Stimulated activated CD4-positive, alpha-beta T cell treated with anti-CD3 and anti-CD28 coated beads, Interleukin-15, amount 100 ng/mL, for 24 hours (primary cell): ENCODE measurements around the gene DYNC2H1.
"Not testable (repeated sequence)": the region's sequence is repeated elsewhere in the genome, so short reads cannot be mapped to it uniquely, and the experiment has no call there.

Experiments
- DNase-seq: peaks from one replicate; pipeline ENCODE4 v3.0.0-alpha.2; 2020

DYNC2H1 gene

DNA sequence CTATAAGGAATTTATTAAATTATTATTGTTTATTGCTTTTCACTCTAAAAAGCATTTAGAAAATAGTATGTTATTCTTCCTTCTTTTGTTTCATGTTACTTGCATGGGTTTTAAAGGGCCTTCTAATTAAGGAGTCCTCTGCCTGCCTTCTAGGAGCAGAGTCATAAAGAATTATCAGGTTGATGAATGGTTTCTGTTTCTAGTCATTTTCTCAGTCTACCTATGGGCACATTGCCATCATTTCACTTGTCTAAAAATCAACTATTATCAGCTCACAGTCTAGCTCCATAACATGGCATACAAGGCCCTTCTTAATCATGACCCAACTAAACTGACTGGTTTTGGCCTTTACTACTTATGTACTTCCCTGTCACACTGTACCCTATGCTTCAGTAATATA lies 16.2 kb downstream of the DYNC2H1 start:
- DNase-seq: no peak

DNA sequence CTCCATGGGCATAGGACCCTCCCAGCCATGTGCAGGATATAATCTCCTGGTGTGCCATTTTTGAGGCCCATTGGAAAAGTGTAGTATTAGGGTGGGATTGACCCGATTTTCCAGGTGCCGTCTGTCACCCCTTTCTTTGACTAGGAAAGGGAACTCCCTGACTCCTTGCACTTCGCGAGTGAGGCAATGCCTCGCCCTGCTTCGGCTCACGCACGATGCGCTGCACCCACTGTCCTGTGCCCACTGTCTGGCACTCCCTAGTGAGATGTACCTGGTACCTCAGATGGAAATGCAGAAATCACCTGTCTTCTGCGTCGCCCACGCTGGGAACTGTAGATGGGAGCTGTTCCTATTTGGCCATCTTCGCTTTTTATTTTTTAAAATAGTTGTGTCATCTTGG lies 32.8 kb downstream of the DYNC2H1 start:
- not testable (repeated sequence) for DNase-seq

DNA sequence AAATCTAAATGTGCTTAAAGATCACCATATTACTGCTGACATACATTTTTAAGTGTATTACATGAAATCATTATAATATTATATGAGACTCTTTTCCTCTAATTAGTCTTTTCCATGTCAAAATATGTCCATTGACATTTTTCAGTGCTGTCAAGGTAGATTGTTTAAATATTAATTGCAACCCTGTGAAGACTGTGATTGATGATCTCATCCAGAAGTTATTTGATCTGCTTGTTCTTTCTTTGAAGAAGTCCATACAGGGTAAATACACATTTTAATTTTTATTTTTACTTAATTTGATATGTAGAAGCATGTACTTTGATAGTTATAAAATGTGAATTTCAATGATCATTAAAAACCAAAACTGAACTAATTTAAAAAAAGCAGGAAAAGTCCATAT lies 38.4 kb downstream of the DYNC2H1 start:
- DNase-seq: no peak

DNA sequence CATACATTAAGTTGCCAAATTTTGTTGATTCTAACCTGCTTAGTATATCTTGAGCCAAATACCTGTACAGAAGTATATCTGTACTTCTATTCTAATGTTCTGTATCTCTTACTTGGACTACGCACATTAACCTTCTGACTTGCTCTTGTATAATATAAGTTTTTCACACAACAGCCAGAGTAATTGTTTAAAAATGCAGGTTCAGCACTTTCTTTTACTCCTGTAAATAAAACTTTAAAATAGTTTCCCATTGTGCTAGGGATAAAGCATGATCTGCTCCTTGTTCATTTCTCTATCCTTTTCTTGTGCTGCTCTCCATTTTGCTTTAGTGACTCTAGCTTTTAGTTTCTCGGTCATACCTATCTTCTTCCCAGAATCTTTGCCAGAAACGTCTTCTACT lies 48.3 kb downstream of the DYNC2H1 start:
- no peak for DNase-seq

DNA sequence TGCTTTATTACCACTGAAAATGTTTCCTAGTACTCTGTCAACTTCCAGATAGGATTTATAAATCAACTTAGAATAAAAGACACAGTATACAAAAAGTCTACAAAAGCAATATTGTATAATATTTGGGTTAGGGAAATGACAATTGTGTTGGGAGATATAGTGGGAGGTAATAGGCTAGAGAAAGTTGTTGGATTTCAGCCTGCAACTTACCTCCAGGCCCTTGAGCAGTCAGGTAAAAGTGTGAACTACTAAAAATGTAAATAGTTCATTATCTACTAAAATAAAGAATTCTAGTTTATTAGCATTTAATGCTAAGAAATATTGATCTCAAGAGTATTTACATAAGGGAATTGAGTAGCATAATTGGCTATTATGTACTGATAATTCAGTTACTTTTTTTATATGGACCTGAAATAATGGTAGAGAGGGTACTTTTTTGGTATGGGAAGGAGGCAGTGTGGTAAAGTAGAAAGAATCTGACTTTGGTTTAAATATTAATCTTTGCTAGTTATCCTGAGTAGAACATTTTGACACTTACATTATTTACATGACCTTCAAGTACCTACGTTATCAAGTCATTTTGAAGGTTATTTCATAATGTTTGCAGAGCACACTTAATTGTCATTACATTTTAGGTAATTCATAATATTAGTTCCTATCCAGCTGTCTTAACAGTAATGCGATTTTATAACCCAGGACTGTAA lies 55.0 kb downstream of the DYNC2H1 start:
- DNase-seq: no peak

DNA sequence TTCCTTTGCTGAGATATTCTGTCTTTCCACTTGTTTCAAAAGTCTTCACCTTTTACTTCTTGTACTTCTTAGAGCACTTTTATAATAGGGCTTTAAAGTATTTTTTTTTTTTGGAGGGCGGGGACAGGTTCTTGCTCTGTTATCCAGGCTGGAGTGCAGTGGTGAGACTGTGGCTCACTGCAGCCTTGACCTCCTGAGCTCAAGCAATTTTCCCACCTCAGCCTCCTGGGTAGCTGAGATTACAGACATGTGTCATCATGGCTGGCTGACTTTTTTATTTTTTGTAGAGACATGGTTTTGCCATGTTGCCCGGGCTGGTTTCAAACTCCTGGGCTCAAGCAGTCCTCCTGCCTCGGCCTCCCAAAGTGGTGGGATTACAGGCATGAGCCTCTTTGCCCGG lies 57.9 kb downstream of the DYNC2H1 start:
- DNase-seq: no peak

DNA sequence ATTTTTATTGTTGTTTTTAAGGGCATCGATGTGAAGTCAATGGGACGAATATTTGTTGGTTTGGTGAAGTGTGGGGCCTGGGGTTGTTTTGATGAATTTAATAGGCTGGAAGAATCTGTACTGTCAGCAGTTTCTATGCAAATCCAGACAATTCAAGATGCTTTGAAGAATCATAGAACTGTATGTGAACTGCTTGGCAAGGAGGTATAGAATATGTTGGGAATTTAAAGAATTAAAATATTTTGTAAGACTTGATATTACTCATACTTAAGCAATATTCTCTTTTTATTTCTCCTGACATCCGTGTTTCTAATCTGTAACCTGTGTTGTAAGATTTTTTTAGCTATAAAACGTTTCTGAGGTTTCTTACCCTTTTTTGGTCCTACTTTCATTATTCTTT lies 61.6 kb downstream of the DYNC2H1 start:
- DNase-seq: no peak

DNA sequence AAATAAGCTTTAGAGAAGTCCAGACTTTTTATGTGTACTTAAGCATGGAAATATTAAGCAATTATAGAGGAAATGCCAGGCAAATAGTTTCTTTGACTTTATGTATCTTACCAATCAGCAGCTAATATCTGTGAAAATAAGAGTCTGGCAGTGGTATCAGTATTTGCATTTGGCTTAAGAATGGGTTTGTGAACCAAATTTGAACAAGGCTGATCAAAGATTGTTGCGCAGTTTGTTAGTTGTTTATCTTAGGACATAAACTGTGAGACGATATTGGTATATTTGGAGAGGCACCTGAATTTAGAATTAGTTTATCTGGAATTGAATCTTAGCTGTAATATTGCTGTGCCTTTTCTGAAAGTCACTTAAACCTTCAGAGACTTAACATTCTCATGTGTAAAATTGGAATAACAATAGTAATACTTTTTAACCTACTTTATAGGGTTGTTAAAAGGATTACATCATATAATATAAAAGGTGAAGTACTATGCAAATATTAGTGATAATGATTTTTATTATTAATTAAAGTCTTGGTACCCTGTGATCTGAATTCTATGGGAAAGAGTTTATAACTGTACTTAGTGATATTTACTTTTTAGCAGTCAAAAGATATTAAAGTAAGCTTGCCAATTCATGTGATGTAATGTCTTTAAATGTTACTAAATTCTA lies 66.4 kb downstream of the DYNC2H1 start:
- DNase-seq: no peak

DNA sequence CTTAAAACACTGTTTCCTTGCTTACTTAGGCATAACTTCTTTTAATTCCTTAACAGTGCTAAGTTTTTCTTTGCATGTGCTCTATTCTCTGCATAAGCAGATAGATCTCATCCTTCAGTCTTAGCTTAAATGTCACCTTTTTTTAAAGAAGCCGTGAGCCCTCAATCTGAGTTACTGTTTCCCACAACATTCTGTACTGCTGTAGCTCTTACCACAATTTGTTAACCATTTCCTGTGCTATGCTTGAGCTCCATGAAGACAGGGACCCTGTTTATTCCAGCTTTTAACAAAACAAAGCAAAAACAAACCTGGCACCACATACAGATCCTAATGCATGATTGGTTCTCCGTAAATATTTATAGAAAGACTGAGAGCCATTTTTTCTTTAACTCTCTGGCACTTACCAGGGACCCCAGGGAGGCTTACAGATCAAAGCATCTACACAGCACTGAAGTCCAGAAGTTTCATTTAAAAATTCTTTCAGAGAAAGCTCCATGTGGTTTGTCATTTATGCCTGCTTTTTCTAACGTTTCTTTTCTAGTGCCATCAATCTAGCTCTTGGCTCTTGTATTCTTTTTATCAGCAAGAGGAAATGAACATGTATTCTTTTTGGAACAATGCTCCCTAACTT lies 74.9 kb downstream of the DYNC2H1 start:
- no peak for DNase-seq

DNA sequence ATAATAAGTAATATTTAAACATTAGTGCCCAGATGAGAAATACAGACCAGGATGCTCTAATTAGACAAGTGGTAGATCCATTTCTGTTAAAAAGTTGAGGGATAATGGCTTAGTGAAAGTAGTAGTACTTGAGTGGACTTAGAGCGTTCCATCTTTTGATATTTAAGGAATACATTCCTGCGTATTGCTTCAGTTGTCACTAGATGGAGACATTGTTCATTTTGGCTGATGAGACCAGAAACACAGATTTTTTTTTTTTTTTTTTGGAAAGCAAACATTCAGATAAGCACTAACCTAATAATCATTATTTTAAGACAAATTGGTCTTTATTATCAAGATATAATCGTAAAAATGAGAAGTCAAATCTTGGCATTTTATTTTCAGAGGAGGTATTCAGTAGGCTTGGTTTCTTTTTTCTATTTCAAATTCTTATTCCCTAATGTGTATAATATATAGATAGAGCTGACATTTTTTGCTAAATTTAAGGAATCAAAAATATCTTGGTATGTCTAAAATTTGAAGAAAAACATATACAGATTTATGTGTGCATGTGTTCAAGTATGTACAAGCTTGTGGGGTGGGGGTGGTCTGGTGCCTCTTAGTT lies 92.9 kb downstream of the DYNC2H1 start:
- no peak for DNase-seq

DNA sequence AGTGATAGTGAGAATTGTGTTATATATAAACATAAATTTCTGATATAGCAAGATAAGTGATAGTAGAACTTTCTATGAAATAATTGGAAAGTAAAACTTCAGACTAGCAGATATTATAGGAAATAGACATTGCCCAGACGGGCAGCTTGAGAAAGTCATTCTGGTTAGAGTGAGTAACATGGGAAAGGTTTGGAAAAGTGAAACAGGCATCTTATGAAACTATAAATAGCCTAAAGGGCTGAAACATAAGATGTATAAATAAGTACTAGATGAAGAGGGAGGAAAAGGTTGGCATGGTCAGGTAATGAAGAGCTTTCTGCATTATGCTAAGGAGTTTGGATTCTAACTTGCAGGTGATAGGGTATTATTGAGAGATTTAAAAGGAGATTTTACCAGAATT lies 101.3 kb downstream of the DYNC2H1 start:
- no peak for DNase-seq

DNA sequence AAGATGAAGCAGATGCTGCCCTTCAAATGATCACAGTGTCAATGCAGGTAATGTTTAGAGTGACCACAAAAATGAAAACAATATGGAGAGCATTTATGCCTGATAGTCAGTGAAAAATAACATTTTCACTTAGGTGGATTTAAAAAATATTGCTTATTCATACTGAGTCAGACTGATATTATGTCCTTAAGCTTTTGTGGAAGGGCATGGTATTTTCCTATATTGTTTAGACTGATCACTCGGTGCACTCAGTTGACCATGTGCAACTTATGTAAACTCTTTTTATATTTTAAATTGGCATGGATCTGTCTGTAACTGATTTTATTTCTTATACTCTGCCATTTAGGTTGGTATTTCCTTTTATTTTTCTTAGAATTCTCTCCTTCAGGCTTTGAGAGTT lies 106.6 kb downstream of the DYNC2H1 start:
- DNase-seq: no peak

DNA sequence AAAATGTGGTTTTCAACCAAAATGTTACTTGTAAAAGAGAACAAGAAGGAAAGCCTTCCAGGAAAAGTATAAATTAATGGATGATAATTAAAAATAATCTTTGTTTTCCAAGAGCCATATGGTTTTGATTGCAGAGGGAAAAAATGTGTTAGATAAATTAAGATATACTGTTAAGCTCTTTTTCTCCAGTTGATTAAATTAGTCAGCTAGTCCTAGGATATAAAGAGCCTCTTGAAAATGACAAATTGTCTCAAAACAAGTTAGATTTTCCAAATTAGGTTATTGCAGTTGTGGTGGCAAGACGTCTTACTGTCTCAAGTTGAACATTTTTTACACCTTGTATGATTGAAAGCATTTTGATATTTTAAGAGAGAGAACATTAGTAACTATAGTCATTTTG lies 110.9 kb downstream of the DYNC2H1 start:
- no peak for DNase-seq

DNA sequence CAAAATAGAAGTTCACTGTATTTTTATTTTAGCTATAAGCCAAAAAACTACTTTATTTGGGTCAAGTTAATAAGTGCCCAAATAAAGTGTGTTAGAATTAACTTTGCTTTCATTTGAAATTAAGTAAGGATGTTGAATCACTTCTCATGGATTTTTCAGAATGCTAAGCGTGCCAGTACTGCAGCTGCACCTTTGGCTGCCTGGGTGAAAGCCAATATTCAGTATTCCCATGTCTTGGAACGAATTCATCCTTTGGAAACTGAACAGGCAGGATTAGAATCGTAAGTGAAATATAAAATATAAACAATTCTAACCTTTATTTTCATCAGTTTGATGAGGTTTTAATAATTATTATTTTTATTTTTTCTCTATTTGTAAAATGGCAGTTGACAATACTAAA lies 113.6 kb downstream of the DYNC2H1 start:
- no peak for DNase-seq

DNA sequence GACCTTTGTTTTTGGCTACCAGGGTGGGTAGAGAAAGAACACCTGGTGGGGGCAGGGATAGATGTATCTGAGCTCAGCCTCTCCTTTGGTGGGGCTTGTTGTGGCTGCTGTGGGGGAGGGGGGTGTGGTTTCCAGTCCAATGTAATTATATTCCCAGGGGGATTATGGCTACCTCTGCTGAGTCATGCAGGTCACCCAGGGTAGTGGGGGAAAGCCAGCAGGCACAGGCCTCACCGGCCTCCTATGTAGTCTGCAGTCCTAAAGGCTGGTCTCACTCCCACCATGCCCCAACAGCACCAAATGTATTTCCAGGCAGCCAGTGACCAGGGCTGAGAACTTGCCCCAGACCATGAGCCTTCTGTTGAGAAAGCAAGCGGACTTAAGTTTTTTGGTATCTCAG lies 119.6 kb downstream of the DYNC2H1 start:
- no peak for DNase-seq

DNA sequence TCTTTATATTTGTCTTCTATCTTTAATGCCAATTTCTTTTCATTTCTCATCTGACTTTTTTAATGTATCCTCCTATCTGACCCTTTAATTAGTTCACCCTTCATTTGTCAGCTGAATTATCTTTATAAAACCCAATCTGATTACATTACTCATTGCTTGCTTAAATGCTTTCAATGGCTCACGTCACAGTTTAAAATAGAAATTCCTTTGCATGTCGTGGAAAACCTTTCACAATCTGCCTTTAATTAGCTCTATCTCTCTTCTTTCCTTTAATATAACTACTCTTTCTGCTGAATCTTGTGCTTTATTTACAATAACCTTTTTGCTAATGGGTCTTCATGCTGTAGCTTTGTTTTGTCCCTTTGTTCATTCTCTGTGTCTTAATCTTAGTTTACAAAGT lies 125.7 kb downstream of the DYNC2H1 start:
- DNase-seq: no peak

DNA sequence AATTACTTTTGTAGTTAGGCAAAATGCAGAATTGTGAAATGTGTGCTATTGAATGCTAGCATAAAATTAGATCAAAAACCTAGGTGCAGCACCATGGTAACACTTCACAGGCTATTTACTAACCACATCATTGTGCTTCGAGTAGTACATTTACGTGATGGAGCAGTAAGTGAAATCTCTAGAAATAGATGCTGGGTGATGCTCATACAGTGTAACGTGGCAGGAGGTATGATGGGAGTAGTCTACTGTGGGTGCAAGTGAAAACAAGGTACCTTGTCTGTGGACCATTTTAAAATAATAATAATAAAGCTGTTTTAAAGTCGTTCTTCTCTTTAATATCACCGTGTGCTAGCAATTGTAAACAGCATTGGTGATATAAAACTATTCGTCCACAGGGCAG lies 132.3 kb downstream of the DYNC2H1 start:
- no peak for DNase-seq

DNA sequence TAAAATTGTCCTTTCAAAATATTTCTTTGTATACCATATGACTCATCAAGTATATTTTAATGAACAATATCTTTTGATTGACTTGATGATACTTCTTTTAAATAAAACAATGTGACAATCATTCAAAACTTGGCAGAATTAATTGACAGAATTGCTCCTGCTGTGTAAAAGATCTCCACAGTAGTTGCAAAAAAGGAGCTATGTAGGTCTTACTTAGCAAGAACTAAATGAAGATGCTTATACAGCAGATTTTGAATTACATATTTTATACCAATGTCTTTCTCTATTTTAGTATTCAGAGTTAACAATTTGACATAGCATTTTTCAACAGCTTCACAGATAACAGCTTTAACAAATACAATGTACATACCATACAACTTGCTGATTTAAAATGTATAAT lies 144.9 kb downstream of the DYNC2H1 start:
- no peak for DNase-seq

DNA sequence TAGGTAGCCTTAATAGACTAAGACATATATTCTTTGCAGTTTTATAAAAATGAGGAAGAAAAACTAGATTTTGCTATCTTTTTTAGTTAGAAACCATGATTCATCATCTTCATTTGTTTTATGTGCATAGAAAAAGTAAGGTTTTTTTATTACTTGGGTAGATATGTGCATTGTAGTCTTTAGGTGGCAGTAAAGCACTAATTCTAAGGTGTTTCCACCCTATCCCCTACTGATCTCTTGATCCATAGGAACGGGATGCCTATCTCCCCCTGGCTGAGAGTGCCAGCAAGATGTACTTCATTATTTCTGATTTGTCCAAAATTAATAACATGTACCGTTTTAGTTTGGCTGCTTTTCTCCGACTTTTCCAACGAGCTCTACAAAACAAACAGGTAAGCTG lies 148.1 kb downstream of the DYNC2H1 start:
- DNase-seq: no peak

DNA sequence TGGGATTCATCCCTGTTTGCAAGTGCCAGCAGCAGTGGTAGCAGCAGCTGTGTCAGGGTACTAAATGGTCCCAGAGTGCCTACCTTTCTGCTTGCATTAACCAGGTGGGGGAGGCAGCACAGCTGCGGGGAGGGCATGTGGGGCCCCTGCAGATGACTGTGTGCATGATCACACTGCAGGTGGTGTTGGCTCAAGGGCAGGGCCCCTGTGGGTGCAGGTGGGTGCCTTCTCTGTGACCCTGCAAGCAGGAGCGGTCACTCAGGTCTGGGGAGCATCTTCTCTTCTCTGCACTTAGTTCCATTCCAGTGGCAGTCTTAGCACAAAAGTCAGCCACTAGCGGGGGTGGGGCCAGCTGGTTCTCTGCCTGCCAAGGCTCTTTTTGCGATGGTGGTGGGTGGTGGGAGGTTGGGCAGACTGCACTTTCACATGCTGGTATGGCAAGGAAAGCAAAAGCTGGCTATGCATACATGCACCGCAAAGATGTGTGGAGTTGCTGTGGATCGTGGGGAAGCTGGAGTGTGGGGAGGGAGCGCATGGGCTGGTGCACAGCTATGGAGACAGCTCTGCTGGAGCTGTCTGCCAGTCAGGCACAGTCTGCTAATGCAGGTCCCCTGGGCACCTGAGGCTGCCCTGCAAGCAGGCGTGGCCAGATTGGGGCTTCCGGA lies 157.1 kb downstream of the DYNC2H1 start:
- DNase-seq: no peak

DNA sequence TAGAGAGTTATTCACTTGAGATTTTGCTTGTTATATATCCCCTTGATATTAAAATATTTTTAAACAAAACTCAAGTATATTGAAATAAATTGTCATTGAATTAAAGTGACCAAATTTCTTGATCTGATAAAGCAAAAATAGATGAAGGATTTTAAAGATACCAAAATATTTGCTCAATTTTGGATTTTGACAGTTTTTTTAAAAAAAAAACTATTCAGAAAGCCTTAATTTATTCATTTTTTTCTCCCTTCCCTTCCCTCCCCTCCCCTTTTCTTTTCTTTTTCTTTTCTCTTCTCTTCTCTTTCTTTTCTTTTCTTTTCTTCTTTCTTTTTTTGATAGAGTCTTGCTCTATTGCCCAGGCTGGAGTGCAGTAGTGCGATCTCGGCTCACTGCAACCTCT lies 163.7 kb downstream of the DYNC2H1 start:
- no peak for DNase-seq

DNA sequence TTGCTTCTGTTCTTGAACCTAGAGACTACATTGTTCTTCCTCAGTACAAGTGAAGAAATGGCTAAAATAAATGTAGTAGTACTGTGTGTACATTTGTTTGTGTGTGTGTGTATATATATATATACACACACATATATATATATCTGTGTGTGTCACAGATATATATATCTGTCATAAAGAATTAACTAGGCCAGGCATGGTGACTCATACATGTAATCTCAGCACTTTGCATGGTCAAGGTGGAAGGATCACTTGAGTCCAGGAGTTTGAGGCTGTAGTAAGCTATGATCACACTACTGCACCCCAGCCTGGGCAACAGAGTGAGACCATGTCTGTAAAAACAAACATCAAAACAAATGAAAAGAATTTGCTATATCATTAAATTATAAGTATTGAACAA lies 164.8 kb downstream of the DYNC2H1 start:
- no peak for DNase-seq

DNA sequence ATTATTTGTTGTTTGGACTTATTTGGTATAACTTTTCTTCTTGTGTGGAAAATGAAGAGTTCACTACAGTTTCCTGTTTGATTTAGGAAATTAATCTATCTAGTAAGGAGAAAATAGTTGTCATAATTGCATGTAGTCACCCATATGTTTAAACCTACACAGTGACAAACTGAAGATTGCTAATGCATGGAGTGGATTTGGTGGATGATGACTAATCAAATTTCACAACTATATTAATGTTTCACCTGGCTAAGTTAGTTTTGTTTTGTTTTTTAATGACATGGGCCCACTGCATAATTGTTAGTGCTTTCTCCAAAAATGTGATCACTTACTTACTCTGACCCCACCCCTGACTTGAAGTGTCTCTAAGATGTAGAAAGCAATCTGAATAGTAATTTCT lies 170.6 kb downstream of the DYNC2H1 start:
- DNase-seq: no peak

DNA sequence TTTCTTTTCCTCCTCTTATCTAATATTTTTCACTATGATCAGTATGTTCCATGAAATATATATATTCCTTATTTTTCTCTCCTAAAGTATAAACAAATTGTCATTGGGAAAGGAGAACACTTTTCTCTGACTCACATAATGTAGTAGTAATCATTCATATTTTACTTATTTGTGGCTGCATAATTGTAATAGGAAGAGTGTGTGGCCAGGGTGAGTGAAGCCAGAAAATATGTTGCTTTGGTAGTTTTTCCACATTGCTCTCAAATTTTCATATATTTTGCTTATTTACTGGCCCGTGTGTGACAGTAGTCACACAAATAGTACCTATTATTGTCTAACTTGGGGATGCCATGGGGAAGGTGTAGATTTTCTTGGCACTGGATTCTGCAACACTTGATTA lies 172.1 kb downstream of the DYNC2H1 start:
- no peak for DNase-seq
